ENCODE results near the gene MAD1L1.

MAD1L1 gene

DNA sequence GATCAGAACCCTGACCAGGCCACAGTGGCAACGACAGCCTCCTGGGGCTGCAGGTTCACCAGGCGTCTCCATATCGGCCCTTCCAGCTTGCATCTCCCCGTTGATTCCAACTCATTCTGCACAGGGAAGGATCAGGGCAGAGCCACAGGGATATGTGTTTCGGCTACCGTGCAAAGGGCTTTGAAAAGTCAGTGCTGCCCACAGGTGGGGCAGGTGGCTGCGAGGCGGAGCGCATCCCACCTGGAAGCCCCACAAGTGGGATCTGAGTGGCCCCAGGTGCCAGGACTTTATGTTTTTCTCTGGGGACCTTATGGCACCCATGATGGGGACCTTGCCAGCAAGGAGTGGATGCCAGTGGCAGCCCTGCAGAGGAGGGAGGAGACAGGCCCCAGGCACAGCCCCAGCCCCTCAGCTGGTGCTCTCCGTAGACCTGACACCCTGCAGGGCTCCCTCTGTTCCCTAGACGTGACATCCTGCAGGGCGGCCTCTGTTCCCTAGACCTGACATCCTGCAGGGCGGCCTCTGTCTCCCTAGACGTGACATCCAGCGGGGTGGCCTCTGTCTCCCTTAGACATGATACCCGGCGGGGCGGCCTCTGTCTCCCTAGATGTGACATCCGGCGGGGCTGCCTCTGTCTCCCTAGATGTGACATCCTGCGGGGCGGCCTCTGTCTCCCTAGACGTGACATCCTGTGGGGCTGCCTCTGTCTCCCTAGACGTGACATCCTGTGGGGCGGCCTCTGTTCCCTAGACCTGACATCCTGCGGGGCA lies 373.3 kb downstream of the MAD1L1 start:
- CTCF ChIA-PET, result no interaction called here
- POLR2A ChIA-PET, result no interaction called here
- no peaks in the 10 kb centered on the region for H3K36me3 ChIP-seq (ENCODE audit: control insufficient read depth in 2 of 2, insufficient read depth in 1 of 2, low read length in 2 of 2)
- no peak overlapping the region for H3K4me3 ChIP-seq (ENCODE audit: low read depth, low read length)
- TF ChIP-seq, protein P1, sequence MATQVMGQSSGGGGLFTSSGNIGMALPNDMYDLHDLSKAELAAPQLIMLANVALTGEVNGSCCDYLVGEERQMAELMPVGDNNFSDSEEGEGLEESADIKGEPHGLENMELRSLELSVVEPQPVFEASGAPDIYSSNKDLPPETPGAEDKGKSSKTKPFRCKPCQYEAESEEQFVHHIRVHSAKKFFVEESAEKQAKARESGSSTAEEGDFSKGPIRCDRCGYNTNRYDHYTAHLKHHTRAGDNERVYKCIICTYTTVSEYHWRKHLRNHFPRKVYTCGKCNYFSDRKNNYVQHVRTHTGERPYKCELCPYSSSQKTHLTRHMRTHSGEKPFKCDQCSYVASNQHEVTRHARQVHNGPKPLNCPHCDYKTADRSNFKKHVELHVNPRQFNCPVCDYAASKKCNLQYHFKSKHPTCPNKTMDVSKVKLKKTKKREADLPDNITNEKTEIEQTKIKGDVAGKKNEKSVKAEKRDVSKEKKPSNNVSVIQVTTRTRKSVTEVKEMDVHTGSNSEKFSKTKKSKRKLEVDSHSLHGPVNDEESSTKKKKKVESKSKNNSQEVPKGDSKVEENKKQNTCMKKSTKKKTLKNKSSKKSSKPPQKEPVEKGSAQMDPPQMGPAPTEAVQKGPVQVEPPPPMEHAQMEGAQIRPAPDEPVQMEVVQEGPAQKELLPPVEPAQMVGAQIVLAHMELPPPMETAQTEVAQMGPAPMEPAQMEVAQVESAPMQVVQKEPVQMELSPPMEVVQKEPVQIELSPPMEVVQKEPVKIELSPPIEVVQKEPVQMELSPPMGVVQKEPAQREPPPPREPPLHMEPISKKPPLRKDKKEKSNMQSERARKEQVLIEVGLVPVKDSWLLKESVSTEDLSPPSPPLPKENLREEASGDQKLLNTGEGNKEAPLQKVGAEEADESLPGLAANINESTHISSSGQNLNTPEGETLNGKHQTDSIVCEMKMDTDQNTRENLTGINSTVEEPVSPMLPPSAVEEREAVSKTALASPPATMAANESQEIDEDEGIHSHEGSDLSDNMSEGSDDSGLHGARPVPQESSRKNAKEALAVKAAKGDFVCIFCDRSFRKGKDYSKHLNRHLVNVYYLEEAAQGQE (tag by site-specific recombination; IDR thresholded peaks at IDR 0.05), result no peak
- peak; percentile 13; the same call in 1 of the 2 replicates for TF ChIP-seq ZIC2 (tag by site-specific recombination; IDR thresholded peaks at IDR 0.05)
- no peak overlapping the region for H3K27ac ChIP-seq (ENCODE audit: extremely low read depth, low read depth, low read length)
- no peaks in the 10 kb centered on the region for H3K9me3 ChIP-seq (ENCODE audit: control insufficient read depth, insufficient read depth, low read depth, low read length)
- H3K4me1 ChIP-seq (ENCODE audit: control insufficient read depth, insufficient read depth, low read length), result no peaks in the 10 kb centered on the region

DNA sequence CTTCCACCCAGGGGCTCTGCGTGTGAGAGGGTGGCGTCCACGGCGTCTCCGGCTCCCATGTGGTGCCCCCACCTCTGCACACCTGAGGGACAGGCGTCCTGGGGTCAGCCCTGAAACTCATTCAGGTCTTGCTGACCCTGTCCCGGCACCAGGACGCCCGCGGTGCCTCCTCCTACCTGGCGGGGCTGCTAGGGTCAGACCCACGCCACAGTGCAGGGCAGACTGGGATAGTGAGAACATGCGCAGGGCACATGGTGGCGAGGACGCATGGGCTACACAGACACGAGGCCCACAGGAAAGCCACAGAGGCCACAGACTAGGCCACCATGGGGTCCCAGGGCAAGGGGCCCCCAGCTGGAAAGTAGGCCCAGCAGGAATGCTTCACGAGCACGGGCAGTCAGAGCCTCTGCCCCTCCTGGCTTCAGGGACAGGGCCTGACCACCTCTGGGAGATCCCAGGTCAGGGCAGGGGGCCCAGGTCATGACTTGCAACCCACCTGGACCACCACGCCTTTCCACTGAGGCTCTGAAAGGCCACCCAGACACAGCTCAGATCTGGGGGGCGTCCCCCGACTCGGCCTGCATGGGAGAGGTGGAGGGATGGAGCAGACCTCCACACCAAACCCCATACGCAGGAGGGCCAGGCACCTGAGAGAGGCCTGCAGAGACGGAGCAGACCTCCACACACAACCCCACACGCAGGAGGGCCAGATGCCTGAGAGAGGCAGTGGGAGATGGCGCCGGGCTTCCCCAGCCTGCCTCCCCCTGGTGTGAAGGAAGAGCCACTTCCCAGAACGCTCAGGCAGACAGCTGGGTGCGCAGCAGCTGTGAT lies 374.1 kb downstream of the MAD1L1 start:
- ChIA-PET CTCF (no interaction called here), POLR2A (no interaction called here)
- Histone ChIP-seq H3K27ac (ENCODE audit: extremely low read depth, low read depth, low read length) (no peak overlapping the region), H3K4me1 (ENCODE audit: control insufficient read depth, insufficient read depth, low read length) (no peaks in the 10 kb centered on the region), H3K9me3 (ENCODE audit: control insufficient read depth, insufficient read depth, low read depth, low read length) (no peaks in the 10 kb centered on the region), H3K4me3 (ENCODE audit: low read depth, low read length) (no peak overlapping the region), H3K36me3 (ENCODE audit: control insufficient read depth in 2 of 2, insufficient read depth in 1 of 2, low read length in 2 of 2) (no peaks in the 10 kb centered on the region)
- TF ChIP-seq, protein P2, sequence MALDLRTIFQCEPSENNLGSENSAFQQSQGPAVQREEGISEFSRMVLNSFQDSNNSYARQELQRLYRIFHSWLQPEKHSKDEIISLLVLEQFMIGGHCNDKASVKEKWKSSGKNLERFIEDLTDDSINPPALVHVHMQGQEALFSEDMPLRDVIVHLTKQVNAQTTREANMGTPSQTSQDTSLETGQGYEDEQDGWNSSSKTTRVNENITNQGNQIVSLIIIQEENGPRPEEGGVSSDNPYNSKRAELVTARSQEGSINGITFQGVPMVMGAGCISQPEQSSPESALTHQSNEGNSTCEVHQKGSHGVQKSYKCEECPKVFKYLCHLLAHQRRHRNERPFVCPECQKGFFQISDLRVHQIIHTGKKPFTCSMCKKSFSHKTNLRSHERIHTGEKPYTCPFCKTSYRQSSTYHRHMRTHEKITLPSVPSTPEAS (tag by site-specific recombination; IDR thresholded peaks at IDR 0.05), result no peak
- TF ChIP-seq ZNF548 (tag by site-specific recombination; IDR thresholded peaks at IDR 0.05), result no peak

DNA sequence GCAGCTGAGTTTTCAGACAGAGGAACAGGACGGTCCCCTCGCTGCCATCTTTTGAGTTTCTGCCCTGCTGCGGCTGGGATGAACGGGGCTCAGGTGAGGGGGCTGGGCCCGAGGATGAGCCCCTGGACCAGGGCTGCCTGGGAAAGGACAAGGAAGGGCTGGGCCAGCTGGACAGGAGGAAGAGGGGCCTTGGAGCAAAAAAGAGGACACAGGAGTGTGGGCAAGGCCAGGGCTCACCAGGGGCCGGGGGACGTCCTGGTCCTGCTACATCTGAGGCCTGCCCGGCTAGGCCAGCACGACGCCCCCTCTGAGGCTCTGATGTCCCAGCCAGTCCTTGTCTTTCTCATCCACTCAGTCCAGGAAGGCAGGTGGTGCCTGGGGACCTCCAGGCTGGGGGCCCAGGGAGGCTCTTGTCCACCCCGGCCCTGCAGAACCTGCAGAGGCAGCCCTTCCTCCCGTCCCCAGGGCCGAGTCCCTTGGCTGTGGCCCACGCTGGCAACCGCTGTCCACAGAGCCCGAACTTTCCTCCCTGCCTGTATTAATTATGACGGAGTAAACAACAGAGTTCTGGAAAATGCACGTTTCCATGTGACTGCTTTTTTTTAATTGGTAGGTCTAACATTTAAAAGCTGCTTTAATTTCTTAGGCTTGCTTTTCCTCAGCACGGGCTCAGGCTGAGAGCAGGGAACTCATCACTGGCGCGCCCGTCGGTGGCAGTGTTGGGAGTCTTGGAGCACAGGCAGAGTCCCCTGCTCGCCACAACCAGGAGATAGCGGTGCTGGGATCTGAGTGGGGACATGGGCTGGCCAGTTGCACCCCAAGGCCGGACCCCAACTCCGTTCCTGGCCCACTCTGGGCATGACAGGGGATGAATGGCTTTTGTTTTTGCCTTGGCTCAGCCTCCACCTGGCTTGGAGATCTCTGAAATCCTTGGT lies 375.0 kb downstream of the MAD1L1 start:
- Histone ChIP-seq H3K36me3 (ENCODE audit: control insufficient read depth in 2 of 2, insufficient read depth in 1 of 2, low read length in 2 of 2) (no peaks in the 10 kb centered on the region), H3K27ac (ENCODE audit: extremely low read depth, low read depth, low read length) (no peak overlapping the region), H3K4me1 (ENCODE audit: control insufficient read depth, insufficient read depth, low read length) (no peaks in the 10 kb centered on the region), H3K4me3 (ENCODE audit: low read depth, low read length) (no peak overlapping the region), H3K9me3 (ENCODE audit: control insufficient read depth, insufficient read depth, low read depth, low read length) (no peaks in the 10 kb centered on the region)
- CTCF ChIA-PET, result interaction anchor here (0.5 kb wide), 1 partner anchor 262 kb away, joined by 3 read pairs; no protein-coding TSS in a partner anchor
- POLR2A ChIA-PET, result no interaction called here
- TF ChIP-seq ZSCAN18 (tag by site-specific recombination; IDR thresholded peaks at IDR 0.05) (no peak), ZNF624 (tag by site-specific recombination; IDR thresholded peaks at IDR 0.05) (no peak), YY2 (tag by site-specific recombination; IDR thresholded peaks at IDR 0.05) (no peak), SETDB1 (IDR thresholded peaks at IDR 0.05; ENCODE audit: insufficient read length, low read length) (no peak), OVOL3 (tag by site-specific recombination; IDR thresholded peaks at IDR 0.05) (no peak), TCF7L2 (IDR thresholded peaks at IDR 0.05; ENCODE audit: borderline replicate concordance, low read depth, low read length) (no peak), ZNF184 (tag by site-specific recombination; IDR thresholded peaks at IDR 0.05) (no peak), ZNF514 (tag by site-specific recombination; IDR thresholded peaks at IDR 0.05) (no peak), ZBTB7A (tag by site-specific recombination; IDR thresholded peaks at IDR 0.05; ENCODE audit: low read depth) (no peak), ZNF16 (tag by site-specific recombination; IDR thresholded peaks at IDR 0.05; ENCODE audit: low read depth) (no peak), ZSCAN16 (tag by site-specific recombination; IDR thresholded peaks at IDR 0.05) (no peak)

Data from HEK293 (cell line).